Right kidney (tissue), 1 donor: ENCODE data around the gene SLC29A3.

Experiments used
- DNase-seq: peaks from one replicate; pipeline ENCODE4 v3.0.0-alpha.2; 2016

The SLC29A3 gene

GRCh38 chr10:71300555-71301370 lies 18.3 kb upstream of the SLC29A3 start:
- DNase-seq, result no peak

GRCh38 chr10:71301371-71301916 lies 17.6 kb upstream of the SLC29A3 start:
- DNase-seq, result no peak

DNA sequence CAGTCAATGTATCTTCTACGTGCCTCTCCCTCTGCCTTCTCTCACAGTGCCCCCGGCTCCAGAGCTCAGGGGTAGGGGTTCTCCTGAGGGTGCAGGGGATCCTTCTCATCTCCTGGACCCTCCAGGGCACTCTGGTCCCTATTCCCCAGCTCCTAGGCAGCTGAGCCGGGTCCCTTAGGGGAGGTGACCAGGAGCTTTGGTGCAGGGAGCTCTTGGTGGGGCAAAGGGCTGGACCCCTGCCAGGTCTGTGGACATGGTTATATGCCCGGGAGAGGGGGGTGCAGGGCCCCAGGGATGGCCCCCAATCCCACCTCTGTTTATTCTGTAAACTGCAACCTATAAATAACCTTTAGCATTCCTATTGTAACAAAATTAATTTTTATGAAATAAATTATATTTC lies 16.6 kb upstream of the SLC29A3 start:
- DNase-seq, result no peak

GRCh38 chr10:71302874-71303568 lies 16.0 kb upstream of the SLC29A3 start:
- no peak for DNase-seq

DNA sequence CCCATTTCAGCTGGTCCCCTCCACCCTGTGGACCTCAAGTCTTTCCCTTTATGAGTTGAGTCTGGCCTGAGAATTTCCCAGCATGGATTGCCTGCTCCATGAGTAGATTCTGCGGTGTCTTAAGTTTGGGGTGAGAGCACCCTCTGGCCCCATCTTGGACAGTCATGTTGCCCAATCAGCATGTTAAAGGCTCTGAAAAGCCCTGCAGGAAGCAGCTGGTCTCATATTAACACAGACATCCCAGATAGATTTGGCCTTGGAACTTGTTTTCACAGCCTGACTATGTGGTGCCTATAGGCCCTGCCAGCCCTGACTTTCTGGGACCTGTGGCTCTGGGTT lies 15.5 kb upstream of the SLC29A3 start:
- no peak for DNase-seq

DNA sequence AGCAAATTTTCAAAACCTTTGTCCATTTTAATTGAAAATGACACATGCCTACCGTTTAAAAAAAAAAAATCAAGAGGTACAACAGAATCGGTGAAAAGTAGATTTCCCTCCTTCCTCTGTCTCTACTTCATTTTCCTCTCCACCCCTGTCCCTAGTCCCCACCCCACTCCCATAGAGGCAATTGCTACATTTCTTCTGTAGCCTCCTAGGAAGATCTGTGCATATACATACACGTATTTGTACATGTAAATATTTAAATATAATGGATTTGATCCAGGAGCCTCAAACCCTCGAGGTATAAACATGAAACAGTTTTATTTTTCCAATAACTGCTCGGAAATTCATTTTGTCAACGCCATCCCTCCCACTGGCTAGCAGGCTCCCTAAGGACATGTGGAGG lies 14.1 kb upstream of the SLC29A3 start:
- no peak for DNase-seq

DNA sequence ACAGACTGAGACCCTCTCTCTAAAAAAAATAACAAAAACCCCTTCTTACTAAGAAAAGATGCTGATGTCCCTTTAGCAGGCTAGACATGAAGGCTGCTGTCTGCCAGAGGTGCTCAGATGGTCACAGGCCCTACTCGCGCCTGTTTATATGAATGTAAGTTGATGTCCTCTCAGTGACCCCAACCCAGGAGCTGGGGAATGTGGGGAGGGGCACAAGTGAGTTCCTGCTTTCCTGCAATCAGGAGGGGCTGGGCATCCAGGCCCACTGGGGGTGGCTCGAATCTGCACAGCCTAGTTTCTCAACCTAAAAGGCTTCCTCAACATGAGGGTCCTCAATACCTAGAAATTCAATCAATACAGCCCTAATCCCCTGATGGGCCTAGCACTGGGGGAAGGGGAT lies 12.1 kb upstream of the SLC29A3 start:
- DNase-seq, result no peak

DNA sequence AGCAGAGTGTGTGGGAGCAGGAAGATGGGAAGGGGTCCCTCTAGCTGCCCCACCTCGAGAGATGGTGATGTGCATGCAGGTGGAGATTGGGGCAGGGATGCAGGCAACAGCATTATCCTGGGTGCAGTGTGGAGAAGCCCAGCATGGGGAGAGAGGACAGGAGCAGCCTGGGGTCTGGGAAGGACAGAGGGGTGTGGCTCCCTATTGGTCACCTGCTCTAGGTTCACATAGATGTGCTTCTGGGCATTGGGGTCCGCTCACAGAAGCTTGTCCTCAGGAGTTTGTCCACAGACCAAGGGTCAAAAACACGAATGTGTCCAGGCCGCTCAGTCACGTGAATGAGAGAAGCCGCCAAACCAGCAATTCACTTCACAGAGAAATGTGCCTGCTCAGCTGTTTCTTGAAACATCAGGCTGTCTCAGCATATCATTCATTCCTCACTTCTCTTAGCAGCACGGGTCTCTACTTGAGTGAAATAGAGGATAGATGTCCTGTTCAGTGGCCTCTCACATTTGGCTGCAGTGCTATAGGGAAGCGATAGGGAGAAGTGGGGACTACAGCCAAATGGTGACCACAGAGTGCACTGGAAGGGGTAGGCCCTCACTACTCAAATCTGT lies 11.5 kb upstream of the SLC29A3 start:
- no peak for DNase-seq

DNA sequence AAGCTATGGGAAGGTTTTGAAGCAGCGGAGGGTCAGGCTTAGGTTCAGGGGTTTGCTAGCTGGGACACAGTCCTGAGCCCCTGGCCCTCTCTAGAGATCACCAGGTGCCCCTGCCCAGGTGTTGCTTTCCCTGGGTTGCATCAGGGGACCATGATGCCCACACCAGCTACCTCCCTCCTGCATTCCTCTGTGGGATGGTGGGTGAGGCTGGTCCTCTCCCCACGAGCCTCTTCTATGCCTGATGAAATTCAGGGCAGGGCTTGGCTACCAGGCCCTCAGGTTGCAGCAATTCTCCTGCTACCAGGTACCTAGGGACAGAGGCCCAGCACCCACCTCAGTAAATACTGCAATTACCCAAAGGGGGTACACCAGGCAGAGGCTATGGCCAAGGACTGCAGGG lies 10.8 kb upstream of the SLC29A3 start:
- no peak for DNase-seq

DNA sequence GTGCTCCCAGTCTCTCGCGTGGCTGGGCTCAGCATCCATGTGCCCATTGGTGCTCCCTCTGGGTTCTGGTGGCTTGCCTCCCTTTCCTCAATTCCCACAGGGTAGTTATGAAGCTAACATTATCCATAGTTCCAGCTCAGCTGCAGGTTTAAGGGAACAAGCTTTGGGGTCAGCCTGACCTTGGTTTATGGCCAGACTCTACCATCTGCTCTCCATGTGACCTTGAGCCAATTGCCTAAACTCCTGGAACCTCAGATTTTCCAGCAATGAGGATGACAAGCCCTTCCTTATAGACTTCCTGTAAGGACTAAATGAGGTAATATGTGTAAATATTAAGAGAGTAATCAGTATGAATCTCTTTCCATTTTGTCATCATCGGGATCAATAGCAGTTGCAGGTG lies 10.1 kb upstream of the SLC29A3 start:
- DNase-seq, result no peak

- no peak for DNase-seq
These were observed 9.1 kb upstream of the SLC29A3 start for GRCh38 chr10:71309919-71310318.

DNA sequence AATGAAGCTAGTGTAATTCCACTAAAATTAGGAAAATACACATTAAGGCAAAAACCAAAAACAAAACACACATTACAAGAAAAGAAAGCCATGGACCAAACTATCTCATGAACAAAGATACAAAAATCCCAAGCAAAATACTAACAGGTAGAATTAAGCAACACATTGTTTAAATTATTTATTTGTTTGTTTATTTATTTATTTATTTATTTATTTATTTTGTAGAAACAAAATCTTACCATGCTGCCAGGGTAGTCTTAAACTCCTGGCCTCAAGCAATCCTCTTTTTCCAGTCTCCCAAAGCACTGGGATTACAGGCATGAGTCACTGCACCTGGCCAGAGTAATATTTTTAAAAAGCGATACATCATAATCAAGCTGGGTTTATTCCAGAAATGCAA lies 6.8 kb upstream of the SLC29A3 start:
- DNase-seq, result no peak

DNA sequence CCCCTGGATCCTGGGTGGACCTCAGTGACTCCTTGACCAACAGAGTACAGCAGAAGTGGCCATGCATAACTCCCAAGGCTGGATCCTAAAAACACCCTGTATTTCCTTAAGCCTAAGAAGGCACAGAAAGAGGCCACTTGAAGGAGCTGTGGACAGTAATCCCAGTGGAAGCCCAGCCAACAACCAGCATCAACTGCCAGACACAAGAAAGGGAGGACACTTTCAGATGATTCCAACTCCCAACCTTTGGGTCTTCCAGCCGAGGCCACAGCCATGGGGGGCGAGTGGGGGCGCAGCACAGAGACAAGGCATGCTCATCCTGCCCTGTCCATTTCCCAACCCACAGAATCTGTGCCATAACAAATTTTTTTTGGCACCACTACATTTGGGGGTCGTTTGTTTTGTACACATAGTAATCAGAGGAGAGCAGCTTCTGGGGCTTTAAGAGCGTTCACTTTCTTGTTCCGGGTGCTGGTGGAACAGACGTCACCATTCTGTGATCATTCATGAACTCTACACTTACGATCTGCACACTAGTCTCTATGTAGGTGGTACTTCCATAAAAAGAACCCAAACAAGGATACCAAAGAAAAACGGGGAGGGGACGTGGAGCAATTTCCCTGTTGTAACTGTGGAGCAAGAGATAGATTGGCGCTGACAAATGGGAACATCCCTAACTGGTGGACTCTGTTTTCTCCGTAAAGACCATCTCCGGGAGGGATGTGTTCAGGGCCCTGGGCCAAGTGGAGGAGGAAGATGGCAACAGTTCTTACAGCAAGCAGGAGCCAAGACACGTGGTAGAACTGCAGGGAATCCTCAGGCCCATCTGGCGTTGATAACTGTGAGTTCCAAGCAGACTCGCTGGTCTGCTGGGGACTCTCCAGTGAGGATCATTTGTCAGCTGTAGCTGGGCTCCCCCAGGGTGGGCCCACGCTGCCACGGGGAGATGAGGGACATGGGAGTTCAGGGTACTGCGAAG lies 6.0 kb upstream of the SLC29A3 start:
- no peak for DNase-seq

DNA sequence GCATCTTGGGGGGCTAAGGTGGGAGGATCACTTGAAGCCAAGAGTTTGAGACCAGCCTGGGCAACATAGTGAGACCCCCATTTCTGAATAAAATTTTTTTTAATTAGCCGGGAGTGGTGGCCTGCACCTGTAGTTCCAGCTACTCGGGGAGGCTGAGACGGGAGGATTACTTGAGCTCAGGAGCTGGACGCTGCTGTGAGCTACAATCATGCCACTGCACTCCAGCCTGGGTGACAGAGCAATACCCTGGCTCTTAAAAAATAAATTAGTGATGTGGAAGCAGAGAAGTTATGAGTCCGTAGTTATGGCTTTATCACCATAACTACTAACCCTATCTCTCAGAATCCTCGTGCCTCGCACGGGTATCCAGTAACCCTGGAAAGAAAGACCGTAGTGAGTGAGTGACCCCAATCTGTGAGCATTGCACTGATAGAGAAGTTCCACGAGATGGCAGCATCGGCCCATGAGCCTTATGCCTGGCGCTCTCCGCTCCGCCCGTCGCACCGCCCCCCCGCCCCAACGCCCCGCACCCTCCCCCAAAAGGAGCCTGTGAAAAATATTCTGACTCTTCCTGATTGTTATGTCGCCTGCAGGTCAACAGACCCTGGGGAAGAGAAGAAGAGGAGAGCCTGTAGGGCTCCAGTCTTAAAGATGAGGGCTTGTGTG lies 4.9 kb upstream of the SLC29A3 start:
- no peak for DNase-seq

GRCh38 chr10:71314694-71315225 lies 4.3 kb upstream of the SLC29A3 start:
- no peak for DNase-seq

- DNase-seq, result no peak
These were observed 2.8 kb upstream of the SLC29A3 start for GRCh38 chr10:71316056-71316785.

DNA sequence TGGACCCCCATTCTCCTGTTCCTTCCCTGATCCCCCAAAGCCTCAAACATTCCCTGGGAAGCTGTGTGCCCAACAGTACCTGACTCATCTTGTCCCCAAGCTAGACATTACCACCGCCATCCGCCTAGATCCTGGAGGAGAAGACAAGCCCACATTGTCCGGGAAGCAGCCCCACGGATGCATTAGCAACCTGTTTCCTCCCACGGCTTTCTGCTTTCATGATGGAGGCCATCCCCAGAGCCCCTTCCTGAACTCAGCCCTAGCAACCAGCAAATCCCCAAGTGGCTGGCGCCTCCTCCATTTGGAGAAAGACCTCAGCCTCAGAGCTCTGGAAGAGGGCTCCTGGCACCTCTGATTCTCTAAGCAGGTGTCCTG lies 2.3 kb upstream of the SLC29A3 start:
- no peak for DNase-seq

DNA sequence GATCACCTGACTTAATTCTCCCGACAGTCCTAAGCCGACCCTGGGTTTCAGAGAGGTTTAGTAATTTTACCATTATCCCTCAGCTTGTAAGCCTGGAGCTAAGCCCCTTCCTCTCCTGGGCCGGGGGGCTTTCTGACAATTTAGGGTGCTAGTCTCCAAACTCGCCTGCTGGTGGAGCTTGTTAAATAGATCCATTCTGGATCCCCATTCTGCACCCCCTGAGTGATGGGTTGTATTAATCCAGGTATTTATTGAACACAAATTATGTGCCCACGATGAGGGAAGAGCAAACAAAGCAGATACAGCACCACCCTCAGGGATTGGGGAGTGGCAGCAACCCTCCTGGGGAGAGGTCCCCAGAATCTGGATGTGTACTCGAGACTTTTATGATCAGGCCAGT lies 1.3 kb upstream of the SLC29A3 start:
- no peak for DNase-seq

DNA sequence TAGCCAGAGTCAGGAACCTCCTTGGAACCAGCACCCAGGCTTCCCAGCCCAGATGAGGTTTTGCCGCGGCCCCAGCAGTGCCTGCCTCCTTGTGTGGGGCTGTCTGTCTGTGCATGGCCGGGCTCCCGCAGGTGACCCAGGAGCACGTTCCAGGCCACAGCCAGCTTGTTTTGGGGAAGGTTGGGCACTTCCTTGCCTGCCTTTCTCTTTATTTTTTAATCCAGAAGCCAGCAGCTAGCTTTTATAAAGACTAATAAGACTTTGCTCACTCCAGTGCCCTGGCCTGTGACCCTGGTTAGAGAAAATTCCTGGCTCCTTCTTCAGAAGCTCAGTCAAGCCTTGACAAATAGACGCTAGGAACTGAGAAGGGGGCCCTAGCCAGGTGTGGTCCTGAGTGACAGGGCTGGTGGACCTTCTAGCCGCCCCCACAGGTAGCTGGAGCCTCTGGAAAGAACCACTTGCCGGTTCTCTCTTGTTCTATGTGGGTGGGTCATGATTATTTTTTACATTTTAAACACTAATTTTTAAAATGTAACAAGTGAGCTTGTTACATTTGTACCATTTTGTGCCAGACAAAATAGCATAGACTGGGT lies 837 bp downstream of the SLC29A3 start:
- DNase-seq, result no peak

GRCh38 chr10:71320592-71320991 lies 1.5 kb downstream of the SLC29A3 start:
- no peak for DNase-seq
